Esophagus muscularis mucosa (tissue), 3 donors: Measurements from ENCODE around the gene MEIOSIN.

Source experiments
- POLR2AphosphoS5 ChIP-seq, 2 donors: sonication (generic); formaldehyde crosslinking; IDR thresholded peaks; one replicate each; pipeline ENCODE4 v1.6.1; 2017; ENCODE audit warnings: antibody characterized with exemption in 2 of 2
- TF ChIP-seq, protein P1 (sequence below), 3 experiments: fragments of 200-600 bp in 2 of 3; fragments of 450-650 bp in 1 of 3; sonication (generic) in 2 of 3; IDR thresholded peaks; one replicate each; pipeline ENCODE4 v1.5.1; 2017 to 2019; ENCODE audit warnings: antibody characterized with exemption in 3 of 3, mild to moderate bottlenecking in 2 of 3, moderate library complexity in 1 of 3

DNA sequence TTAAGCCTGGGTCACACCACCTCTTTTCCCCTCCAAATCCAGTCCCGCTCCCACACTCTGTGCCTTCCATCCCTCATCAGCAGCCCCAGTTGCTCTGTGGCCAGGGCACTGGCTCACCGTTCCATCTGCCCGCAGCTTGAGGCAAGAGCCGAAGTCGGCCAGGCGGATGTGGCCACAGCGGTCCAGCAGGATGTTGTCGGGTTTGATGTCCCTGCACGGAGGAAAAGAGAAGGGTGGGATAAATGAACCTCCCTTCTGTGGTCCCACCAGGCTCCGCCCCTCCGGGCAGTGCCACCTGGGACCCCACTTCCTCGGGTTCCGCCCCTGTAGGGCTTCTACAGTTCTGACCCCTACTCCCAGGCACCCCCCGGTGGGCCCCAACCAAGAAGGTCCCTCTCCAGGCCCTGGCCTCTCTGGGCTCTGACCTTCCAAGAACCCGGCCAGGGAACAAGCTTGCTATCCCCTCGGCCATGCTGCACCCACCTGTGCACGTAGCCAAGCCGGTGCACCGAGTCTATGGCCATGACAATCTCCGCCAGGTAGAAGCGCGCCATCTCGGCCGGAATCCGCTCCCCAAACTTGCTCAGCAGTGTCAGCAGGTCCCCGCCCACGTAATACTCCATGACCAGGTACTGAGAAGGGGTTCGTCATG lies 44.9 kb downstream of the MEIOSIN start:
- TF ChIP-seq, protein P1, sequence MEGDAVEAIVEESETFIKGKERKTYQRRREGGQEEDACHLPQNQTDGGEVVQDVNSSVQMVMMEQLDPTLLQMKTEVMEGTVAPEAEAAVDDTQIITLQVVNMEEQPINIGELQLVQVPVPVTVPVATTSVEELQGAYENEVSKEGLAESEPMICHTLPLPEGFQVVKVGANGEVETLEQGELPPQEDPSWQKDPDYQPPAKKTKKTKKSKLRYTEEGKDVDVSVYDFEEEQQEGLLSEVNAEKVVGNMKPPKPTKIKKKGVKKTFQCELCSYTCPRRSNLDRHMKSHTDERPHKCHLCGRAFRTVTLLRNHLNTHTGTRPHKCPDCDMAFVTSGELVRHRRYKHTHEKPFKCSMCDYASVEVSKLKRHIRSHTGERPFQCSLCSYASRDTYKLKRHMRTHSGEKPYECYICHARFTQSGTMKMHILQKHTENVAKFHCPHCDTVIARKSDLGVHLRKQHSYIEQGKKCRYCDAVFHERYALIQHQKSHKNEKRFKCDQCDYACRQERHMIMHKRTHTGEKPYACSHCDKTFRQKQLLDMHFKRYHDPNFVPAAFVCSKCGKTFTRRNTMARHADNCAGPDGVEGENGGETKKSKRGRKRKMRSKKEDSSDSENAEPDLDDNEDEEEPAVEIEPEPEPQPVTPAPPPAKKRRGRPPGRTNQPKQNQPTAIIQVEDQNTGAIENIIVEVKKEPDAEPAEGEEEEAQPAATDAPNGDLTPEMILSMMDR (IDR thresholded peaks at IDR 0.05): no peak
- TF ChIP-seq POLR2AphosphoS5 (IDR thresholded peaks at IDR 0.05): no peak
